C4-2B (cell line): ENCODE results near the gene VWA5A.

Source experiments
- H3K27ac ChIP-seq: fragments of 450-650 bp; 2 replicates; pipeline ENCODE4 v1.5.1; 2017
- CTCF ChIP-seq: fragments of 450-650 bp; conservative IDR thresholded peaks from 2 replicates; pipeline ENCODE4 v1.5.1; 2017; ENCODE audit warnings: mild to moderate bottlenecking
- ZFX ChIP-seq: fragments of 450-650 bp; IDR thresholded peaks from 2 replicates; pipeline ENCODE4 v1.6.1; 2017

Gene VWA5A

GRCh38 chr11:124074554-124074953, 40.7 kb upstream of the VWA5A start:
- TF ChIP-seq ZFX (no peak), CTCF (no peak)
- H3K27ac ChIP-seq = no peak overlapping the region

GRCh38 chr11:124075492-124075840, 39.8 kb upstream of the VWA5A start:
- TF ChIP-seq ZFX (no peak), CTCF (no peak)
- H3K27ac ChIP-seq = no peak overlapping the region

- H3K27ac ChIP-seq = no peak overlapping the region
Observed at GRCh38 chr11:124075841-124076651, 39.2 kb upstream of the VWA5A start.

DNA sequence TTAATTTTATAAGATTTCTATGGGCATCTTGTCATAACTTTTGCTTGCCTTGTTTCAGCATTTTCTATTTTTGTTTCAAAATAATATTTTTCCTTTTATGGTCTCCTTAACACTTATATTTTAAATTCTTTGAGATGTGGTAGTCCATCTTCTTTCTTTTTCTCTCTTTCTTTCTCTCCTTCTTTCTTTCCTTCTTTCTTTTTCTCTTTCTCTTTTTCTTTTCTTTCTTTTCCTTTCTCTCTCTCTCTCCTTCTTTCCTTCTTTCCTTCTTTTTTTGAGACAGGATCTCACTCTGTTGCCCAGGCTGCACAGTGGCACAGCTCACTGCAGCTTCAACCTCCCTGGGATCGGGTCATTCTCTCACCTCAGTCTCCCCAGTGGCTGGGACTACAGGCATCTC, 38.0 kb upstream of the VWA5A start:
- no peak overlapping the region for H3K27ac ChIP-seq
- TF ChIP-seq ZFX (no peak), CTCF (no peak)

More at GRCh38 chr11:124075841-124076651, 39.2 kb upstream of the VWA5A start:
- no peak for TF ChIP-seq ZFX
- no peak for TF ChIP-seq CTCF

DNA sequence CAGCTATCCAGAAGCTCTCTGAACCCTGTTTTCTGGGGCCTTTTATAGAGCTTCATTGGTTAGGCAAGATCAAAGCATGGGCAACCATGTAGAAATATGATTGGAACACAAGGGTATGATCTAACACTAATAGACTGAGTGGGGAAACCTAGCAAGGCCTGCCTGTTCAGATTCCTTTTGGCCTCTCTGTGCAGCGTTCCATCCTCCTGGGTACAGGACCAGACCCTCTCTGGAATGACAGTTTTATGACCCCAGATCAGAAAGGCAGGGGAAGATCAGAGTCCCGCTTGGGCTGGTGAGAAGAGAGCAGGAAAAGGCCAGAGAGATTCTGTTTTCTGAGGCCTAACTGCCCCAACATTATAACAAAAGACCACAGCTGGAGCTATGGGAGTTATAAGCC, 36.7 kb upstream of the VWA5A start:
- no peak for TF ChIP-seq ZFX
- TF ChIP-seq CTCF = no peak
- H3K27ac ChIP-seq = no peak overlapping the region

DNA sequence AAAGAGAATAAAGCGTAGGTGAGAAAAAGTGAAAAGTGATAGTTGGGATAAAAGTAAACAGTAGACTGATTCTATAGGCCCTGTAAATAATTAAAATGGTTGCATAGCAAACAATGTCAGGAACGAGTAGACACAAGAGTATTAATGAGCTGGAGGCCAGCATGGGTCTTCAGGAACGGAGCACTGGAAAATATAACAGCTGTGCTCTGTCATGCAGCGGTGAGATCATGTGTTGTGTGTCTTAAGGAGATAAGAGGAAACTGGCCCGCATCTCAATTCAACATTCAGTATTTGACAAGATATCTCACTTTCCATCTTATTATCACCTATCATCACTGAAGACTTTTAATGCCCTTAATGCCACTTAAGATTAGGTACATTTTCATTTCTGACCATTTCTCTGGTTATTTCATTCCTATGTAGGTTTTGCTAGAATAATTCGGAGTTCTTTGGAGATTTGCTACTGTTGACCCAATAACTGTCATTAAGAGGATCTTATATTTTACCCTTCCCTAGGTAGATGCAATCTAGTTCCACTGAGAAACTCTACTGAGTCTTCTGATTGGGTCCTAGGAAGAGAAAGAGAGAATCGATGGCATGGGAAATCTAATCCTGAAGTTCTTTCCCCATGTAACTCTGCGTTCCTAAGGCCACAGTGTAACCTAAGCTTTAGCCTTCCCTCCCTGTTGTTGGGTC, 35.5 kb upstream of the VWA5A start:
- H3K27ac ChIP-seq = no peak overlapping the region
- TF ChIP-seq ZFX = no peak
- no peak for TF ChIP-seq CTCF

- TF ChIP-seq ZFX (no peak), CTCF (no peak)
- H3K27ac ChIP-seq = no peak overlapping the region
Observed at GRCh38 chr11:124080327-124081001, 34.8 kb upstream of the VWA5A start.
